ENCODE results near the gene LRRC3.
"Not testable (repeated sequence)": the region's sequence is repeated elsewhere in the genome, so short reads cannot be mapped to it uniquely, and the experiment has no call there.

Gene LRRC3

GRCh38 chr21:44416193-44416592 is 39.1 kb upstream of the LRRC3 start:
- no peak overlapping the region for H3K9ac ChIP-seq
- no peak overlapping the region for H3K27ac ChIP-seq
- H3K9me3 ChIP-seq (ENCODE audit: control insufficient read depth, low read length) = no peaks in the 10 kb centered on the region
- no peaks in the 10 kb centered on the region for H3K79me2 ChIP-seq
- no peaks in the 10 kb centered on the region for H3K4me1 ChIP-seq
- no peak overlapping the region for H3K4me2 ChIP-seq (ENCODE audit: low read length)
- H3K4me3 ChIP-seq (ENCODE audit: low read depth, low read length) = no peak overlapping the region
- H2AFZ ChIP-seq = no peak overlapping the region
- H3K27me3 ChIP-seq (ENCODE audit: control insufficient read depth, insufficient read depth, low read length) = no peaks in the 10 kb centered on the region
- H3K36me3 ChIP-seq (ENCODE audit: control insufficient read depth, insufficient read depth, low read length) = no peaks in the 10 kb centered on the region
- no peak for TF ChIP-seq CTCF (IDR thresholded peaks at IDR 0.05)

GRCh38 chr21:44417621-44418107 is 37.6 kb upstream of the LRRC3 start:
- not testable (repeated sequence) for H3K27me3 ChIP-seq (ENCODE audit: control insufficient read depth, insufficient read depth, low read length); H3K4me2 ChIP-seq (ENCODE audit: low read length); H3K4me3 ChIP-seq (ENCODE audit: low read depth, low read length); H3K27ac ChIP-seq; H3K4me1 ChIP-seq; H3K9ac ChIP-seq; H3K79me2 ChIP-seq; H2AFZ ChIP-seq; H3K9me3 ChIP-seq (ENCODE audit: control insufficient read depth, low read length); H3K36me3 ChIP-seq (ENCODE audit: control insufficient read depth, insufficient read depth, low read length)

GRCh38 chr21:44418108-44418875 is 37.0 kb upstream of the LRRC3 start:
- H3K27me3 ChIP-seq (ENCODE audit: control insufficient read depth, insufficient read depth, low read length) = no peaks in the 10 kb centered on the region
- no peak for TF ChIP-seq CTCF (IDR thresholded peaks at IDR 0.05)
- no peak overlapping the region for H3K4me2 ChIP-seq (ENCODE audit: low read length)
- no peak overlapping the region for H3K27ac ChIP-seq
- H3K4me3 ChIP-seq (ENCODE audit: low read depth, low read length) = no peak overlapping the region
- no peak overlapping the region for H3K9ac ChIP-seq
- H3K9me3 ChIP-seq (ENCODE audit: control insufficient read depth, low read length) = no peaks in the 10 kb centered on the region
- H3K36me3 ChIP-seq (ENCODE audit: control insufficient read depth, insufficient read depth, low read length) = no peaks in the 10 kb centered on the region
- H3K79me2 ChIP-seq = no peaks in the 10 kb centered on the region
- H3K4me1 ChIP-seq = no peaks in the 10 kb centered on the region
- no peak overlapping the region for H2AFZ ChIP-seq

- no peaks in the 10 kb centered on the region for H3K9me3 ChIP-seq (ENCODE audit: control insufficient read depth, low read length)
- no peak for TF ChIP-seq CTCF (IDR thresholded peaks at IDR 0.05)
- no peaks in the 10 kb centered on the region for H3K36me3 ChIP-seq (ENCODE audit: control insufficient read depth, insufficient read depth, low read length)
- H3K4me2 ChIP-seq (ENCODE audit: low read length) = no peak overlapping the region
- no peaks in the 10 kb centered on the region for H3K4me1 ChIP-seq
- no peaks in the 10 kb centered on the region for H3K27me3 ChIP-seq (ENCODE audit: control insufficient read depth, insufficient read depth, low read length)
- no peak overlapping the region for H3K9ac ChIP-seq
- no peak overlapping the region for H3K4me3 ChIP-seq (ENCODE audit: low read depth, low read length)
- no peak overlapping the region for H3K27ac ChIP-seq
- no peaks in the 10 kb centered on the region for H3K79me2 ChIP-seq
- H2AFZ ChIP-seq = no peak overlapping the region
Measured at GRCh38 chr21:44418876-44419230, 36.5 kb upstream of the LRRC3 start.

- no peaks in the 10 kb centered on the region for H3K4me1 ChIP-seq
- H3K9ac ChIP-seq = no peak overlapping the region
Measured at GRCh38 chr21:44419679-44420078, 35.6 kb upstream of the LRRC3 start.

More at GRCh38 chr21:44419679-44420078, 35.6 kb upstream of the LRRC3 start:
- Histone ChIP-seq H3K4me3 (ENCODE audit: low read depth, low read length) (no peak overlapping the region), H2AFZ (no peak overlapping the region), H3K79me2 (no peaks in the 10 kb centered on the region), H3K4me2 (ENCODE audit: low read length) (no peak overlapping the region), H3K9me3 (ENCODE audit: control insufficient read depth, low read length) (no peaks in the 10 kb centered on the region), H3K27me3 (ENCODE audit: control insufficient read depth, insufficient read depth, low read length) (no peaks in the 10 kb centered on the region), H3K27ac (no peak overlapping the region), H3K36me3 (ENCODE audit: control insufficient read depth, insufficient read depth, low read length) (no peaks in the 10 kb centered on the region)
- no peak for TF ChIP-seq CTCF (IDR thresholded peaks at IDR 0.05)

Measured in parathyroid adenoma (tissue), 2 donors.